Aorta (tissue), 5 donors: ENCODE measurements around the gene TMEM9B. TPM values are rescaled to one million over a fixed set of nuclear protein-coding genes. Genes with fewer than 3 reads are reported as not detected.
"Not testable (repeated sequence)": the region's sequence is repeated elsewhere in the genome, so short reads cannot be mapped to it uniquely, and the experiment has no call there.

Experiments used
- ATAC-seq: fragments of 200-7000 bp; cut with Tn5 transposase; one replicate; pipeline ENCODE4 v1.9.1; 2022; ENCODE audit warnings: moderate library complexity; ENCODE audit not compliant: low FRiP score
- DNase-seq, 2 donors: peaks; one replicate each; pipeline ENCODE4 v3.0.0-alpha.2; 2020
- H3K27ac ChIP-seq, 2 donors: one replicate each; pipeline ENCODE4 v1.5.1; 2013; ENCODE audit warnings: low read length in 2 of 2, mild to moderate bottlenecking in 2 of 2, moderate library complexity in 2 of 2, control low read depth in 1 of 2, inconsistent platforms in 1 of 2, low read depth in 1 of 2
- H3K27me3 ChIP-seq, 2 donors: one replicate each; pipeline ENCODE4 v1.6.1; 2013; ENCODE audit warnings: control low read depth in 1 of 2, low read length in 1 of 2, mild to moderate bottlenecking in 1 of 2, moderate library complexity in 1 of 2; ENCODE audit not compliant: insufficient read depth in 2 of 2, control insufficient read depth in 1 of 2
- H3K36me3 ChIP-seq, 2 donors: one replicate each; pipeline ENCODE4 v1.6.1; 2013; ENCODE audit warnings: control low read depth in 1 of 2, low read length in 1 of 2, mild to moderate bottlenecking in 1 of 2; ENCODE audit not compliant: insufficient read depth in 2 of 2, control insufficient read depth in 1 of 2
- H3K4me1 ChIP-seq, 2 donors: one replicate each; pipeline ENCODE4 v1.6.1; 2013; ENCODE audit warnings: low read length in 2 of 2, control low read depth in 1 of 2, mild to moderate bottlenecking in 1 of 2, moderate library complexity in 1 of 2; ENCODE audit not compliant: insufficient read depth in 2 of 2, control insufficient read depth in 1 of 2
- H3K4me3 ChIP-seq, 2 donors: one replicate each; pipeline ENCODE4 v1.5.1; 2013; ENCODE audit warnings: low read length in 2 of 2, control low read depth in 1 of 2, mild to moderate bottlenecking in 1 of 2
- H3K9me3 ChIP-seq: one replicate; pipeline ENCODE4 v1.6.1; 2013; ENCODE audit warnings: mild to moderate bottlenecking, low read length; ENCODE audit not compliant: control insufficient read depth
- WGBS, 2 donors: extraction: QIAGEN DNeasy Blood & Tissue Kit; methylation state at CpG; one replicate each; pipeline ENCODE4 v1.1.7; 2013; 5-methylcytosine and 5-hydroxymethylcytosine counted together
- intact Hi-C, 2 donors: fragments of 100-400 bp; cut with DNase I; formaldehyde crosslinking; loops; one replicate each; pipeline versions ENCODE4 v1.14.2 to v1.15.0; 2022
- polyA plus RNA-seq, 2 donors: library from polyadenylated mRNA; stranded (reverse); fragments of 200-250 nt; gene quantifications; one replicate each; pipeline ENCODE4 v1.2.3, GENCODE V29; 2013
- total RNA-seq, 2 donors: library from RNA; stranded (reverse); fragmentation: NEBNext Ultra II Directional; extraction: Animal tissue kit (Norgen Biotek cat#: 25700); gene quantifications; one replicate each; pipeline ENCODE4 v1.2.1, GENCODE V29; 2021
- donor health status: healthy with polysubstance abuse.
- donor health status: Bipolar disorder and iron deficiency.
- donor health status: DM: no; HTN: no; CAD: no.
- donor health status: DM: no; HTN: no; CAD: no.
- donor health status: DM: yes; HTN: yes; CAD: no.

TMEM9B gene
- total and polyA plus RNA-seq, 4 donors = 20.8 to 28.7 (median 24.8) TPM

DNA sequence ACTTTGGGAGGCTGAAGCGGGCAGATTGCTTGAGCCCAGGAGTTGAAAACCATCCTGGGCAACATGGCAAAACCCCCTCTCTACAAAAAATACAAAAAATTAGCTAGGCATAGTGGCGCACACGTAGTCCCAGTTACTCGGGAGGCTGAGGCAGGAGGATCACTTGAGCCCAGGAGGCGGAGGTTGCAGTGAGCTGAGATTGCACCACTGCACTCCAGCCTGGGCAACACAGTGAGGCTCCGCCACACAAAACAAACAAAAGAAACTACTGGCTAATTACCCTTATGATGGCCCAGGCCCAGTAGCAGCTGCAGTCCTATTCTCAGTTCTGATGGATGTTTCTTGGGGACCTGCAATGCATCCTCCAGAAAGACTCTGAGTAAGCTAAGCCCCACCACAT is 22.5 kb upstream of the TMEM9B start:
- H3K27ac ChIP-seq, H3K4me3 ChIP-seq, H3K36me3 ChIP-seq, H3K9me3 ChIP-seq, H3K27me3 ChIP-seq, DNase-seq, intact Hi-C loops, ATAC-seq, H3K4me1 ChIP-seq: not testable (repeated sequence)
- WGBS, 2 donors = 97% methylated on average over 6 of the region's 6 CpGs

GRCh38 chr11:8985462-8985861 is 21.2 kb upstream of the TMEM9B start:
- Histone ChIP-seq H3K27me3 (no peaks in the 10 kb centered on the region), H3K4me1 (peaks cover 2 to 3% of the 10 kb centered on the region in 2 donors), H3K4me3 (no peak overlapping the region), H3K36me3 (no peaks in the 10 kb centered on the region), H3K9me3 (no peaks in the 10 kb centered on the region), H3K27ac (no peak overlapping the region)
- intact Hi-C loops = no loop called here
- no peak for ATAC-seq
- no peak for DNase-seq
- 92 to 93% methylated on average over 5 of the region's 5 CpGs for WGBS, 2 donors

DNA sequence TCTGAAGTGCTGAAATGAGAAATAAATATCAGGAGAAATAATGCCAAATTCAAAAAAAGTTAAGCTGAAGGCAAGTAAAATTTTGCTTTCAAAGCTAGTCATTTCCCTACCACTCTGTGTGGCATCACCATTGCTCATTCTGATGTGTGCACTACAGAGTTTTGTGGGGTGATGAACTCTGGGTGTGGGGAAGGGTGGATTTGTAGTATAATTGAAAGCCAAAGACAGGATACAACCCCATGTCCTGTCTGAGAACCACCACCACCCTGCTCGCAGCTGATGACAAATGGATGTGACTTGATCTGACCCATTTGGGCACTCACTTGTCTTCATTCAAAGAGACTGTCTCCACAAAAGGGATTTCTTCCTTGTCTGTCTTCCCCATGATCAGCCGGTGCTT is 19.3 kb upstream of the TMEM9B start:
- ATAC-seq (no peak), DNase-seq (no peak)
- 84 to 92% methylated on average over 2 of the region's 2 CpGs for WGBS, 2 donors
- Histone ChIP-seq H3K27ac (no peak overlapping the region), H3K9me3 (no peaks in the 10 kb centered on the region), H3K4me3 (no peak overlapping the region), H3K36me3 (no peaks in the 10 kb centered on the region), H3K4me1 (peaks cover 0 to under 1% of the 10 kb centered on the region in 2 donors), H3K27me3 (no peaks in the 10 kb centered on the region)
- intact Hi-C loops = no loop called here

DNA sequence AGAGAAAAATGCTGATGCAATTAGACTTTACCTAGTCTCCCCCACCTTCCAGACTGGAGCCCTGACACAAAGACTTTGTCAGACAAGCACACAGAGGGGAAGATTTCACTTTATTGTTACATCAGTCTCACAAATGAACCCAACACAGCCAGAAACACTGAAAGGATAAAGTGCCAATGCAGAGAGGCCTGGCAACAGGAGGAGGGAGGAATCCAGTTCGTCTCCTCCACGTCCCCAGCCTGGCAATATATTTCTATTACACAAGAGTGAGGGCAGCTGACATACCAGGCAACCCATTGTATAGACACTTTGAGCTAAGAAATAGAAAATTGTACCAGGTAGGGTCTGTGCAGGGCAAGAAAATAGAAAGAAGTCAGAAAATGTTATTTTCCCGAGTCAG is 16.2 kb upstream of the TMEM9B start:
- Histone ChIP-seq H3K4me3 (no peak overlapping the region), H3K4me1 (no peaks in the 10 kb centered on the region), H3K36me3 (no peaks in the 10 kb centered on the region), H3K27ac (no peak overlapping the region), H3K9me3 (no peaks in the 10 kb centered on the region), H3K27me3 (no peaks in the 10 kb centered on the region)
- intact Hi-C loops = no loop called here
- no peak for DNase-seq
- WGBS, 2 donors = 66 to 72% methylated on average over 3 of the region's 3 CpGs
- ATAC-seq = no peak

DNA sequence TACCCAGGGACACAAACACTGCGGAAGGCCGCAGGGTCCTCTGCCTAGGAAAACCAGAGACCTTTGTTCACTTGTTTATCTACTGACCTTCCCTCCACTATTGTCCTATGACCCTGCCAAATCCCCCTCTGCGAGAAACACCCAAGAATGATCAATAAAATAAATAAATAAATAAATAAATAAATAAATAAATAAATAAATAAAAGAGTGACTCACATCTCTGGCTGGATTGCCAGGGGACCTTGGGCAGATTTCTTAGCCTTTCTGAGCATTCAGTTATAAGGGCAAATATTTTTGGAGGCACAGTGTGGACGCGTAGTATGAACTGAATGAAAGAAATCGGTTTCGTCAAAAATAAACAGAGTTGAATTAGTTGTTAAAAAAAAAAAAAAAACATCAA is 15.1 kb upstream of the TMEM9B start:
- H3K4me1 ChIP-seq, H3K4me3 ChIP-seq, DNase-seq, H3K36me3 ChIP-seq, H3K9me3 ChIP-seq, ATAC-seq, intact Hi-C loops, H3K27me3 ChIP-seq, H3K27ac ChIP-seq: not testable (repeated sequence)
- WGBS, 2 donors = 90% methylated on average over 4 to 5 of the region's 7 CpGs

DNA sequence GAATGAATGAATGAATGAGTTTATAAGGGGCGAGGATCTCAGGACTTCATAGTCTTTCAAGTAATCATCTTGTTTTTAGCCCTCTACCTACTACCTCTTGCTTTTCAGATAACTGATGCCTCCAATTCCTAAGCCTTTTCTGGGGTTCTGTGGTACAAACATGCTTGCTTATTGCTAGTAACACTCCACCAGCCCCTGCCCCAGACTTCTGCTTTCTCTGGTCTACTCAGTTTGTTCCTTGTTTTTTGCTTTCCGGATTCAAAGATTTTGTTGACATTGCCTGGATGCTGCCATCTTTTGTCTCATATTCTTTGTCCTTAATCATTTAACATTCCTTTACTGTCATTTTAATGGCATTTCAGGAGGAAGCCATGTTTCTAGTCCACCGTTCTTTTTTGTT is 8.9 kb upstream of the TMEM9B start:
- intact Hi-C loops = no loop called here
- H3K36me3 ChIP-seq = no peaks in the 10 kb centered on the region
- no peak for DNase-seq
- H3K27me3 ChIP-seq = no peaks in the 10 kb centered on the region
- no peak overlapping the region for H3K27ac ChIP-seq
- H3K9me3 ChIP-seq = no peaks in the 10 kb centered on the region
- H3K4me1 ChIP-seq = no peaks in the 10 kb centered on the region
- ATAC-seq = no peak
- 56% methylated on average over 3 of the region's 3 CpGs for WGBS, 2 donors
- H3K4me3 ChIP-seq = no peak overlapping the region

DNA sequence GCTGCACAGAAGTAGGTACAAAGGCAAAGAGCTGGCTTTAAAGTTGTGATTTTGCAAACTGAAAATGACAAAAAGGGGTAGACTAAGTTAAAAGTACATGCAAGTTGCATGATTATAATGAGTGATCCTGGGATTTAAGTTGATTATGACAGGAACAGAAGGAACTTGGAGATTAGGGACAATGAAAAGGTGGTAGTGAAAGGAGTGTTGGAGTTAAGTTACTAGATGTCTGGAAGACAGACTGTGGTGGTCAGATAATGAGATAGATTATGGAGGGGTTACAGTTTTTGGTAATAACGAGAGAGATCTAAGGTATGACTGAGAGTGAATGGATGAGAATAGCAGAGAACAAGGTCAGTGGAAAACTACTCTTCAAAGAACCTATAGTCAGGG is 7.7 kb upstream of the TMEM9B start:
- intact Hi-C loops = no loop called here
- 55 to 70% methylated on average over 1 of the region's 1 CpG for WGBS, 2 donors

DNA sequence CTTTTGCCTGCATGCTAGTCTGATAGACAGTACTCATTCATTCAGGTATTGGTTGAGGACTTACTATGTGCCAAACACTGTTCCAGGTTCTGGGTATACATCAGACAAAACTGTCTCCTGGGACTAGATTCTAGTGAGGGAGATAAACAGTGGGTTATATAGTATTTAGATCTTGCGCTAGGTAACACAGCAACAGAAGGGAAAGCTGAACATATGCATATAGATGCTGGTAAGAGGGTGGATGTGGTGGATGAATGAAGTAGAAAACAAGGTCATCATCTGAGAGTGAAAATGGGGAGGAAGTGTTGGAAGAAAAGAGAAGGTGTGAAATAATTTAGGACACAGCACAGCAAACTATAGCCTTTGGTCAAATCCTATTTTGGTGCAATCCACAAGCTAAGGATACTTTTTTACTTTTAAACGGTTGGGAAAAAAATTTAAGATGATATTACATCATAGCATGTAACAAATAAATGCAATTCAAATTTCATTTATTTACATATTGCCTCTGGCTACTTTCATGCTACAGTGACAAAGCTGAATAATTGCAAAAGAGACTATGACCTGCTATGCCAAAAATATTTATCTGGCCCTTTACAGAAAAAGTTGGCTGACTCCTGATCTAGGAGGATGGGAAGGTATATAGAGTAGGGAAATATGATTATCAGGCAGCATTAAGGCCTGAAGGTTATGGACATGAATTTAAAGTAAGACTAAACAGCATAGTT is 7.1 kb upstream of the TMEM9B start:
- DNase-seq = no peak
- intact Hi-C loops = no loop called here
- Histone ChIP-seq H3K4me1 (no peaks in the 10 kb centered on the region), H3K4me3 (no peak overlapping the region), H3K27me3 (no peaks in the 10 kb centered on the region), H3K9me3 (no peaks in the 10 kb centered on the region), H3K36me3 (peaks cover 0 to 2% of the 10 kb centered on the region in 2 donors), H3K27ac (no peak overlapping the region)
- ATAC-seq = no peak
- WGBS, 2 donors = 78 to 82% methylated on average over 2 of the region's 2 CpGs

More for the DNA sequence above, 7.7 kb upstream of the TMEM9B start:
- DNase-seq (no peak), ATAC-seq (no peak)
- Histone ChIP-seq H3K4me3 (no peak overlapping the region), H3K9me3 (no peaks in the 10 kb centered on the region), H3K4me1 (no peaks in the 10 kb centered on the region), H3K36me3 (peaks cover 0 to 2% of the 10 kb centered on the region in 2 donors), H3K27ac (no peak overlapping the region), H3K27me3 (no peaks in the 10 kb centered on the region)

DNA sequence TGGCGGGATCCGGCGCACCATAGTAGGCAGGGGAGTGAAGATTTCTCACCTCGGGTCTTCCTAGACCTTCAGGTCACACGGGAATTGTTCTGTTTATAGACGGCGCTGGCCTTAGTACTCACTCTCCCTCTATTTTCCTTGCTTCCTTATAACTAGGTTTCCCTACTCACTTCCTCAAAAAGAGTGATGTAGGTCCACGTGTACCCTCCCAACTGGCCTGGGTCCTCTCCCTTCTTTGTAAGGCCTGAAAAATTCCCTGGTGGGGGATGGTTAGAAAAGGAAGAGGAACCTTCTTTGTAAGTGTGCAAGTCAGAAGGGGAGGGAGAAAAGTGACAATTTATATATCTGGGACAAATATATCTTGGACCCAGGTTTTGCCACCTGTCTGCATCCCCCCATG is 2.9 kb upstream of the TMEM9B start:
- H3K36me3 ChIP-seq = peaks cover 0 to 2% of the 10 kb centered on the region in 2 donors
- DNase-seq = no peak
- H3K27ac ChIP-seq = no peak overlapping the region
- no peak for ATAC-seq
- no peaks in the 10 kb centered on the region for H3K27me3 ChIP-seq
- peaks cover 0 to 5% of the 10 kb centered on the region in 2 donors for H3K4me1 ChIP-seq
- WGBS, 2 donors = 81 to 84% methylated on average over 8 of the region's 8 CpGs
- H3K4me3 ChIP-seq = no peak overlapping the region
- H3K9me3 ChIP-seq = no peaks in the 10 kb centered on the region
- intact Hi-C loops = loop anchor here in 1 of 2 donors (10.0 kb wide), 1 partner anchor 282 kb away; the partner anchor contains the start of genes RPL27A and TRIM66
